GM19025 (cell line): ENCODE measurements around the gene MRTFA.

Source experiments
- ATAC-seq: cut with Tn5 transposase; IDR thresholded peaks from one replicate; pipeline ENCODE4 v1.9.1; 2021; ENCODE audit warnings: mild to moderate bottlenecking, low read depth, moderate library complexity; ENCODE audit not compliant: unreplicated experiment

MRTFA gene

GRCh38 chr22:40477683-40478337 is 158.7 kb downstream of the MRTFA start:
- ATAC-seq: no peak

GRCh38 chr22:40476341-40476740 is 160.2 kb downstream of the MRTFA start:
- ATAC-seq: no peak

GRCh38 chr22:40473703-40474102 is 162.8 kb downstream of the MRTFA start:
- no peak for ATAC-seq

- ATAC-seq: no peak
These were observed 163.9 kb downstream of the MRTFA start for GRCh38 chr22:40472579-40472978.

GRCh38 chr22:40472051-40472450 is 164.5 kb downstream of the MRTFA start:
- ATAC-seq: no peak

GRCh38 chr22:40469181-40469580 is 167.3 kb downstream of the MRTFA start:
- ATAC-seq: no peak

GRCh38 chr22:40468616-40469015 is 167.9 kb downstream of the MRTFA start:
- no peak for ATAC-seq

GRCh38 chr22:40466976-40467375 is 169.5 kb downstream of the MRTFA start:
- ATAC-seq: no peak

- no peak for ATAC-seq
These were observed 172.8 kb downstream of the MRTFA start for GRCh38 chr22:40463683-40464082.

GRCh38 chr22:40463017-40463631 is 173.4 kb downstream of the MRTFA start:
- ATAC-seq: no peak

GRCh38 chr22:40462195-40462984 is 174.1 kb downstream of the MRTFA start:
- no peak for ATAC-seq

GRCh38 chr22:40453671-40454070 is 182.8 kb downstream of the MRTFA start:
- ATAC-seq: no peak

- ATAC-seq: no peak
These were observed 183.6 kb downstream of the MRTFA start for GRCh38 chr22:40452730-40453487.

GRCh38 chr22:40451210-40451609 is 185.3 kb downstream of the MRTFA start:
- no peak for ATAC-seq

- ATAC-seq: no peak
These were observed 185.9 kb downstream of the MRTFA start for GRCh38 chr22:40450616-40451015.

- ATAC-seq: no peak
These were observed 186.9 kb downstream of the MRTFA start for GRCh38 chr22:40449676-40450035.

- no peak for ATAC-seq
These were observed 190.3 kb downstream of the MRTFA start for GRCh38 chr22:40446203-40446602.

- ATAC-seq: no peak
These were observed 192.2 kb downstream of the MRTFA start for GRCh38 chr22:40444178-40444831.

- no peak for ATAC-seq
These were observed 192.8 kb downstream of the MRTFA start for GRCh38 chr22:40443732-40444131.

- no peak for ATAC-seq
These were observed 194.6 kb downstream of the MRTFA start for GRCh38 chr22:40441761-40442390.
